ENCODE measurements around the gene SOAT1.

GRCh38 chr1:179380299-179380698 lies 86.7 kb downstream of the SOAT1 start:
- TF ChIP-seq, protein P1, sequence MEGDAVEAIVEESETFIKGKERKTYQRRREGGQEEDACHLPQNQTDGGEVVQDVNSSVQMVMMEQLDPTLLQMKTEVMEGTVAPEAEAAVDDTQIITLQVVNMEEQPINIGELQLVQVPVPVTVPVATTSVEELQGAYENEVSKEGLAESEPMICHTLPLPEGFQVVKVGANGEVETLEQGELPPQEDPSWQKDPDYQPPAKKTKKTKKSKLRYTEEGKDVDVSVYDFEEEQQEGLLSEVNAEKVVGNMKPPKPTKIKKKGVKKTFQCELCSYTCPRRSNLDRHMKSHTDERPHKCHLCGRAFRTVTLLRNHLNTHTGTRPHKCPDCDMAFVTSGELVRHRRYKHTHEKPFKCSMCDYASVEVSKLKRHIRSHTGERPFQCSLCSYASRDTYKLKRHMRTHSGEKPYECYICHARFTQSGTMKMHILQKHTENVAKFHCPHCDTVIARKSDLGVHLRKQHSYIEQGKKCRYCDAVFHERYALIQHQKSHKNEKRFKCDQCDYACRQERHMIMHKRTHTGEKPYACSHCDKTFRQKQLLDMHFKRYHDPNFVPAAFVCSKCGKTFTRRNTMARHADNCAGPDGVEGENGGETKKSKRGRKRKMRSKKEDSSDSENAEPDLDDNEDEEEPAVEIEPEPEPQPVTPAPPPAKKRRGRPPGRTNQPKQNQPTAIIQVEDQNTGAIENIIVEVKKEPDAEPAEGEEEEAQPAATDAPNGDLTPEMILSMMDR (IDR thresholded peaks at IDR 0.05; ENCODE audit: poor library complexity), result no peak
- TF ChIP-seq EZH2 (IDR thresholded peaks at IDR 0.05; ENCODE audit: borderline replicate concordance), result no peak

All from hepatocyte (in vitro differentiated cells).